Peyer's patch (tissue), 4 donors: ENCODE measurements around the gene NFS1. TPM values are rescaled to one million over a fixed set of nuclear protein-coding genes. Genes with fewer than 3 reads are reported as not detected.
A peak's percentile ranks its signal among the peaks of the same experiment; 100 is the strongest.

Experiments used
- DNase-seq, 3 donors: peaks; one replicate each; pipeline ENCODE4 v3.0.0-alpha.2; 2017 to 2019
- H3K27ac ChIP-seq, 4 donors: fragments of 200-600 bp; sonication (generic); one replicate each; pipeline ENCODE4 v1.5.1; 2016 to 2019
- H3K27me3 ChIP-seq, 2 donors: fragments of 200-600 bp; sonication (generic); one replicate each; pipeline ENCODE4 v1.5.1; 2019
- H3K36me3 ChIP-seq, 3 donors: fragments of 200-600 bp; sonication (generic); one replicate each; pipeline ENCODE4 v1.5.1; 2016 to 2019
- H3K4me1 ChIP-seq, 4 donors: fragments of 200-600 bp; sonication (generic); one replicate each; pipeline ENCODE4 v1.5.1; 2016 to 2019
- H3K4me3 ChIP-seq, 4 donors: fragments of 200-600 bp; sonication (generic); 1 replicate in 3 of 4; 2 replicates in 1 of 4; pipeline ENCODE4 v1.5.1; 2016 to 2019; ENCODE audit warnings: mild to moderate bottlenecking in 1 of 4
- H3K9me3 ChIP-seq, 4 donors: fragments of 200-600 bp; sonication (generic); one replicate each; pipeline ENCODE4 v1.5.1; 2016 to 2019; ENCODE audit warnings: mild to moderate bottlenecking in 1 of 4
- POLR2A ChIP-seq, 2 donors: fragments of 450-650 bp; IDR thresholded peaks; one replicate each; pipeline ENCODE4 v1.5.1; 2017; ENCODE audit warnings: antibody characterized with exemption in 2 of 2, mild to moderate bottlenecking in 2 of 2, moderate library complexity in 2 of 2
- total RNA-seq, 4 donors: library from RNA; depleted of rRNA; stranded (reverse); fragments of >200 nt; gene quantifications; one replicate each; pipeline ENCODE4 v1.1.0, GENCODE V29; 2016
- TF ChIP-seq, protein P1 (sequence below), 6 experiments: fragments of 450-650 bp in 4 of 6; fragments of 200-600 bp in 2 of 6; sonication (generic) in 1 of 6; IDR thresholded peaks; one replicate each; pipeline ENCODE4 v1.5.1; 2017 to 2019; ENCODE audit warnings: antibody characterized with exemption in 6 of 6, mild to moderate bottlenecking in 3 of 6, moderate library complexity in 1 of 6

The NFS1 gene
- total RNA-seq, 4 donors from 2014 or later = 29.2 to 62.2 (median 41.4) TPM

DNA sequence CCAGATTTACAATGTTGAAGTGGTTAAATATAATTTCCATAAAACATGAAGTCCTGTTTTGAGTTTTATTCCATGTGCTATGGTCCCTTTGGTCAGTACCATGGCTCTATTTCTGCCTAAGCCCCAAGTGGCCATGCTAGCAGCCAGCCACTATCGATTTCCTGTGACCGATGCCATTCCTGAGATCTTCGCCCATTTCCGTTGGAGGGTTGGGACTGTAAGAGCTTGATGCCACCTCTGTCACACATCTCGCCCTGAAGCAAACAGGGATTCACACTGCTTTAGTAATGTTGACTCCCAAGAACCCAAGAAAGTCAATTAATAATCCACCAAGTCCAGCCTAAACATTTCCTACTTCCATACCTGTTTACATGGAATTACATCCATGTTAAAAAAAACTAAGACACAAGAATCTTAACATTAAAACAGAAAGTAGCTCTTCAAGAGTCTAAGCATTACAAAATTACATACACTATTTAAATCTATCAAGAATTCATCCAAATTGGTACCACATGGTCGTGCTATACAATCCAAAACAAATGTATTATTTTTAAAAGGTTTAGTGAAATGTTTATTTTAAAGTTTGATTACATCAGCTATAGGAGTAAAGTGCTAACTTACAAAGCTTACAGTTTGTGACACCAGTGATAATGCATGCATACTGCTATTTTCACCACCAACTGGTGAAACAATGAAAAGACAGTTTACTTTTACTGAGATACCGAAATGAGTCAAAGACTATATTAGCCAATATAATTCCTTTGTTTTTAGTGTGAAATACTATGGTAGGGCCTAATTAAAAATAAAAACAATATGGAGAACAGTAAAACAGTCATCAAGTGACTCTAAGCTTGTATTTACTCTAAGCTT lies 40.4 kb upstream of the NFS1 start:
- Histone ChIP-seq H3K36me3 (peaks cover 0 to 55% (median 4%) of the 10 kb centered on the region in 3 donors), H3K27ac (no peak overlapping the region), H3K4me1 (peaks cover 0 to 52% (median 12%) of the 10 kb centered on the region in 4 donors), H3K4me3 (peak overlapping the region in 3 of 4 donors; percentile 67 to 85 (median 80)), H3K27me3 (no peaks in the 10 kb centered on the region), H3K9me3 (no peaks in the 10 kb centered on the region)
- DNase-seq = no peak
- no peak for TF ChIP-seq POLR2A (IDR thresholded peaks at IDR 0.05)
- TF ChIP-seq, protein P1, sequence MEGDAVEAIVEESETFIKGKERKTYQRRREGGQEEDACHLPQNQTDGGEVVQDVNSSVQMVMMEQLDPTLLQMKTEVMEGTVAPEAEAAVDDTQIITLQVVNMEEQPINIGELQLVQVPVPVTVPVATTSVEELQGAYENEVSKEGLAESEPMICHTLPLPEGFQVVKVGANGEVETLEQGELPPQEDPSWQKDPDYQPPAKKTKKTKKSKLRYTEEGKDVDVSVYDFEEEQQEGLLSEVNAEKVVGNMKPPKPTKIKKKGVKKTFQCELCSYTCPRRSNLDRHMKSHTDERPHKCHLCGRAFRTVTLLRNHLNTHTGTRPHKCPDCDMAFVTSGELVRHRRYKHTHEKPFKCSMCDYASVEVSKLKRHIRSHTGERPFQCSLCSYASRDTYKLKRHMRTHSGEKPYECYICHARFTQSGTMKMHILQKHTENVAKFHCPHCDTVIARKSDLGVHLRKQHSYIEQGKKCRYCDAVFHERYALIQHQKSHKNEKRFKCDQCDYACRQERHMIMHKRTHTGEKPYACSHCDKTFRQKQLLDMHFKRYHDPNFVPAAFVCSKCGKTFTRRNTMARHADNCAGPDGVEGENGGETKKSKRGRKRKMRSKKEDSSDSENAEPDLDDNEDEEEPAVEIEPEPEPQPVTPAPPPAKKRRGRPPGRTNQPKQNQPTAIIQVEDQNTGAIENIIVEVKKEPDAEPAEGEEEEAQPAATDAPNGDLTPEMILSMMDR (IDR thresholded peaks at IDR 0.05) = peak in 5 of 6 experiments; percentile 19 to 39 (median 27)

- TF ChIP-seq POLR2A (IDR thresholded peaks at IDR 0.05) = no peak
- TF ChIP-seq, protein P1 (IDR thresholded peaks at IDR 0.05) = no peak
- DNase-seq = no peak
Measured at GRCh38 chr20:35738410-35739179, 39.4 kb upstream of the NFS1 start.

DNA sequence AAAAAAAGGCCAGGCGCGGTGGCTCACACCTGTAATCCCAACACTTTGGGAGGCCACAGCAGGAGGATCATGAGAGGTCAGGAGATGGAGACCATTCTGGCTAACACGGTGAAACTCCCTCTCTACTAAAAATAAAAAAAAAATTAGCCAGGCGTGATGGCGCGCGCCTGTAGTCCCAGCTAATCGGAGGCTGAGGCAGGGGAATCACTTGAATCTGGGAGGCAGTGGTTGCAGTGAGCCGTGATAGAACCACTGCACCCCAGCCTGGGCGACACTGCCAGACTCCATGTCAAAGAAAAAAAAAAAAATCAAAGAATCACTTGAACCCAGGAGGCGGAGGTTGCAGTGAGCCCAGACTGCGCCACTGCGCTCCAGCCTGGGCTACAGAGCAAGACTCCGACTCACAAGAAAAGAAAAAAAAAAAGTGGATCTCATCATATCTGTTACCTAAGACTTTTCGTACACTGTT lies 38.7 kb upstream of the NFS1 start:
- H3K27me3 ChIP-seq = no peaks in the 10 kb centered on the region
- no peak overlapping the region for H3K27ac ChIP-seq
- peaks cover 0 to 71% (median 4%) of the 10 kb centered on the region in 3 donors for H3K36me3 ChIP-seq
- DNase-seq = no peak
- H3K4me1 ChIP-seq = peaks cover 0 to 56% (median 12%) of the 10 kb centered on the region in 4 donors
- no peak overlapping the region for H3K4me3 ChIP-seq
- TF ChIP-seq, protein P1 (IDR thresholded peaks at IDR 0.05) = no peak
- TF ChIP-seq POLR2A (IDR thresholded peaks at IDR 0.05) = no peak
- no peaks in the 10 kb centered on the region for H3K9me3 ChIP-seq

More at GRCh38 chr20:35738410-35739179, 39.4 kb upstream of the NFS1 start:
- Histone ChIP-seq H3K36me3 (peaks cover 0 to 64% (median 4%) of the 10 kb centered on the region in 3 donors), H3K27me3 (no peaks in the 10 kb centered on the region), H3K4me1 (peaks cover 0 to 59% (median 12%) of the 10 kb centered on the region in 4 donors), H3K27ac (no peak overlapping the region), H3K4me3 (peak overlapping the region in 1 of 4 donors; percentile 4), H3K9me3 (no peaks in the 10 kb centered on the region)

DNA sequence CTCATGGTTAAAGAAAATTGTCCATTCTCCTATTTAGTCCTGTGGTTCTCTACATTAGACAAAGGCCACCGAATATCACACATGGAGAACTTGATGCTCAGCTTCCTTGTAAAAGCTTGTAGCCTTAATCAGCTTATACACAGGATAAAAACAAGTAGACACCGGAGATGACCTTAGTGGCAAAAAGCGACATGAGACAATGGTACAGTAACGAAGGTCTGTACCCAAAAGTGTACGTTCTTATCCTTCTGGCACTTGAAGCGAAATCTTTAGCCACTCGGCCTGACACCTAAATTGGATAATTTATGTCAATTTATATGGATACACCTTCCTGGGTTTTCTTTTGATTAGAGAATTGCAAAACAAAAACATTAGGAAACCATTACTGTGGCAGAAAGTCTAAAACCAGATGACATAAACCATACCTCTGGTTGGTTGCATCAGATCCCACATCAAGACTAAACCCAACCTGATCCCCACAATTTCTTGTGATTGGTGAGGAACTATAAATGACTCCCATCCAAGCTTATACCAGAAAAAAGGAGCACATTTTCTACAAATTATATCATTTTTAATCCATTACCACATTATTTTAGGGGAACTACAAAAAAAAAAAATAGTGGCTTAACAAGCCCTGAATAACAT lies 36.8 kb upstream of the NFS1 start:
- TF ChIP-seq, protein P1 (IDR thresholded peaks at IDR 0.05) = no peak
- no peak overlapping the region for H3K27ac ChIP-seq
- peaks cover 4 to 91% (median 6%) of the 10 kb centered on the region in 3 donors for H3K36me3 ChIP-seq
- H3K4me1 ChIP-seq = peaks cover 0 to 72% (median 12%) of the 10 kb centered on the region in 4 donors
- H3K27me3 ChIP-seq = no peaks in the 10 kb centered on the region
- H3K9me3 ChIP-seq = no peaks in the 10 kb centered on the region
- H3K4me3 ChIP-seq = no peak overlapping the region
- DNase-seq = no peak
